GM18951 (cell line): ENCODE measurements around the gene SRRT.
"Not testable (repeated sequence)": the region's sequence is repeated elsewhere in the genome, so short reads cannot be mapped to it uniquely, and the experiment has no call there.

Experiments
- POLR2A ChIP-seq: IDR thresholded peaks from 4 replicates; pipeline ENCODE4 v1.6.1; 2011; ENCODE audit warnings: mild to moderate bottlenecking; ENCODE audit not compliant: insufficient read length, insufficient read depth; ENCODE audit errors: extremely low read depth
- in situ Hi-C: fragments of 300-500 bp; cut with MboI; formaldehyde crosslinking; loops from one replicate; pipeline ENCODE4 v1.12.0; 2022; ENCODE audit warnings: low sequenced_read_pairs, mixed read lengths, inconsistent platforms; ENCODE audit not compliant: unreplicated experiment

Gene SRRT

GRCh38 chr7:100896732-100897608 lies 22.1 kb downstream of the SRRT start:
- in situ Hi-C loops: no loop called here

GRCh38 chr7:100897772-100898454 lies 23.0 kb downstream of the SRRT start:
- in situ Hi-C loops: no loop called here
- TF ChIP-seq POLR2A: no peak

More at GRCh38 chr7:100896732-100897608, 22.1 kb downstream of the SRRT start:
- TF ChIP-seq POLR2A: no peak

GRCh38 chr7:100899432-100899831 lies 24.5 kb downstream of the SRRT start:
- in situ Hi-C loops: no loop called here
- no peak for TF ChIP-seq POLR2A

GRCh38 chr7:100900978-100901377 lies 26.1 kb downstream of the SRRT start:
- in situ Hi-C loops: no loop called here
- TF ChIP-seq POLR2A: no peak

GRCh38 chr7:100901921-100902332 lies 27.0 kb downstream of the SRRT start:
- in situ Hi-C loops: no loop called here
- TF ChIP-seq POLR2A: no peak

GRCh38 chr7:100902638-100903037 lies 27.7 kb downstream of the SRRT start:
- in situ Hi-C loops: no loop called here
- TF ChIP-seq POLR2A: no peak

GRCh38 chr7:100908512-100908911 lies 33.6 kb downstream of the SRRT start:
- in situ Hi-C loops: no loop called here
- no peak for TF ChIP-seq POLR2A

GRCh38 chr7:100910443-100910842 lies 35.5 kb downstream of the SRRT start:
- in situ Hi-C loops: not testable (repeated sequence)

GRCh38 chr7:100911484-100911883 lies 36.6 kb downstream of the SRRT start:
- in situ Hi-C loops: no loop called here
- TF ChIP-seq POLR2A: no peak

- in situ Hi-C loops: no loop called here
- TF ChIP-seq POLR2A: no peak
These were observed 39.4 kb downstream of the SRRT start for GRCh38 chr7:100914208-100914878.

GRCh38 chr7:100914879-100915447 lies 40.1 kb downstream of the SRRT start:
- no peak for TF ChIP-seq POLR2A
- in situ Hi-C loops: no loop called here

GRCh38 chr7:100919335-100919734 lies 44.4 kb downstream of the SRRT start:
- in situ Hi-C loops: not testable (repeated sequence)

- in situ Hi-C loops: not testable (repeated sequence)
These were observed 45.0 kb downstream of the SRRT start for GRCh38 chr7:100919779-100920437.
